Endothelial cell of umbilical vein (primary cell): ENCODE measurements around the gene C8A. TPM values are rescaled to one million over a fixed set of nuclear protein-coding genes. Genes with fewer than 3 reads are reported as not detected.
A peak's percentile ranks its signal among the peaks of the same experiment; 100 is the strongest.

Source experiments
- BruUV-seq: library from RNA; stranded (reverse); fragments of 400-500 nt; replicated peaks from 2 replicates; lab custom pipeline; 2021; lab: Mats Ljungman, UMichigan
- CTCF ChIA-PET: fragments of 300-600, 350-600 bp; sonication (Branson Sonifier 250); formaldehyde crosslinking; loops from one replicate; lab custom pipeline; 2021; ENCODE audit warnings: antibody characterized with exemption, inconsistent platforms; lab: Charles Lee
- POLR2A ChIA-PET: fragments of 300-600, 350-600 bp; sonication (Branson Sonifier 250); formaldehyde crosslinking; loops from one replicate; lab custom pipeline; 2021; ENCODE audit warnings: antibody characterized with exemption, inconsistent platforms; lab: Charles Lee
- DNase-seq: peaks from one replicate; pipeline ENCODE4 v3.0.0-alpha.2; 2011; ENCODE audit warnings: low read depth, low spot score
- FAIRE-seq: peaks from 2 replicates; lab custom pipeline; 2011; peaks lifted over from hg19 to GRCh38; lab: Jason Lieb, UNC
- H2AFZ ChIP-seq: 2 replicates; pipeline ENCODE4 v1.6.0; 2012; ENCODE audit warnings: low read depth, low read length, control low read depth, inconsistent platforms
- H3K27ac ChIP-seq: 2 replicates; pipeline ENCODE4 v1.5.1; 2011; ENCODE audit warnings: low read depth, mild to moderate bottlenecking, control low read depth, low read length, moderate library complexity; ENCODE audit not compliant: insufficient read depth
- H3K27me3 ChIP-seq, 2 experiments: 2 replicates each; pipeline versions ENCODE4 v1.6.0 to v1.6.1; 2011; ENCODE audit warnings: low read length in 2 of 2, mixed read lengths in 1 of 2; ENCODE audit not compliant: control insufficient read depth in 2 of 2, insufficient read depth in 2 of 2
- H3K36me3 ChIP-seq, 2 experiments: 2 replicates in 1 of 2; 3 replicates in 1 of 2; pipeline ENCODE4 v1.5.1; 2011; ENCODE audit warnings: low read length in 2 of 2, mild to moderate bottlenecking in 1 of 2, moderate library complexity in 1 of 2; ENCODE audit not compliant: control insufficient read depth in 2 of 2, insufficient read depth in 2 of 2; ENCODE audit errors: extremely low read depth in 1 of 2
- H3K4me1 ChIP-seq: 3 replicates; pipeline ENCODE4 v1.5.1; 2011; ENCODE audit warnings: mild to moderate bottlenecking, low read length; ENCODE audit not compliant: control insufficient read depth, insufficient read depth; ENCODE audit errors: extremely low read depth
- H3K4me2 ChIP-seq: 2 replicates; pipeline ENCODE4 v1.6.1; 2011; ENCODE audit warnings: low read length, control low read depth, mixed read lengths; ENCODE audit not compliant: insufficient read depth
- H3K4me3 ChIP-seq, 3 experiments: fragments of 200-600 bp in 1 of 3; sonication (generic), shearing (Covaris generic) in 1 of 3; replicated peaks in 1 of 3; 2 replicates each; pipeline ENCODE4 v1.5.1; 2011 to 2016; ENCODE audit warnings: control low read depth in 3 of 3, low read length in 3 of 3, mild to moderate bottlenecking in 2 of 3, inconsistent platforms in 1 of 3, low read depth in 1 of 3, moderate library complexity in 1 of 3; ENCODE audit not compliant: insufficient read depth in 1 of 3
- H3K79me2 ChIP-seq: 2 replicates; pipeline ENCODE4 v1.6.0; 2012; ENCODE audit warnings: low read length, inconsistent platforms; ENCODE audit not compliant: control insufficient read depth, insufficient read depth
- H3K9ac ChIP-seq: replicated peaks from 2 replicates; pipeline ENCODE3; 2011; ENCODE audit warnings: low read length, control low read depth; ENCODE audit not compliant: insufficient read depth; ENCODE audit errors: extremely low read depth
- H3K9me1 ChIP-seq: replicated peaks from 3 replicates; pipeline ENCODE4 v1.6.0; 2011; ENCODE audit warnings: mild to moderate bottlenecking, low read length; ENCODE audit not compliant: control insufficient read depth, insufficient read depth; ENCODE audit errors: extremely low read depth
- H3K9me3 ChIP-seq: replicated peaks from 2 replicates; pipeline ENCODE4 v1.5.1; 2012; ENCODE audit warnings: low read length, inconsistent platforms; ENCODE audit not compliant: control insufficient read depth, insufficient read depth
- H4K20me1 ChIP-seq: replicated peaks from 2 replicates; pipeline ENCODE3; 2011; ENCODE audit warnings: mild to moderate bottlenecking, low read length; ENCODE audit not compliant: control insufficient read depth, insufficient read depth; ENCODE audit errors: extremely low read depth
- EZH2 ChIP-seq: IDR thresholded peaks from 2 replicates; pipeline ENCODE4 v1.6.1; 2012; ENCODE audit warnings: borderline replicate concordance, low read depth, mild to moderate bottlenecking, moderate library complexity, low read length, inconsistent platforms; ENCODE audit not compliant: severe bottlenecking
- FOS ChIP-seq: IDR thresholded peaks from 2 replicates; pipeline ENCODE4 v1.6.1; 2011; ENCODE audit warnings: mild to moderate bottlenecking, low read length, moderate library complexity, borderline replicate concordance; ENCODE audit not compliant: insufficient read depth
- GATA2 ChIP-seq: IDR thresholded peaks from 2 replicates; pipeline ENCODE4 v1.7.0; 2011; ENCODE audit warnings: low read depth, mild to moderate bottlenecking, moderate library complexity, mixed read lengths, low read length; ENCODE audit not compliant: insufficient read length, insufficient read depth
- JUN ChIP-seq: IDR thresholded peaks from 2 replicates; pipeline ENCODE4 v1.6.1; 2011; ENCODE audit warnings: borderline replicate concordance, low read depth; ENCODE audit not compliant: insufficient read length, insufficient read depth
- MYC ChIP-seq: IDR thresholded peaks from one replicate; pipeline ENCODE4 v1.6.1; 2011; ENCODE audit warnings: mild to moderate bottlenecking, low read depth, low read length
- POLR2A ChIP-seq: IDR thresholded peaks from 2 replicates; pipeline ENCODE4 v1.6.1; 2012; ENCODE audit warnings: low read depth, mild to moderate bottlenecking, control low read depth, low read length
- POLR2AphosphoS5 ChIP-seq: IDR thresholded peaks from 2 replicates; pipeline ENCODE4 v1.6.1; 2012; ENCODE audit warnings: low read depth, mild to moderate bottlenecking, control low read depth, low read length, moderate library complexity; ENCODE audit not compliant: insufficient read depth
- dilution Hi-C: fragments of 300-500 bp; cut with MboI; formaldehyde crosslinking; loops from one replicate; pipeline ENCODE4 v1.15.0; 2019; ENCODE audit warnings: low sequenced_read_pairs; ENCODE audit not compliant: extremely low pct_ligation_motif_present
- intact Hi-C: fragments of 100-400 bp; cut with micrococcal nuclease; formaldehyde crosslinking; loops from one replicate; pipeline ENCODE4 v1.10.0; 2022
- polyA plus RNA-seq, 4 experiments: library from polyadenylated mRNA; depleted of rRNA in 3 of 4; stranded (reverse) in 3 of 4; unstranded in 1 of 4; fragments of >200 nt; gene quantifications; 2 replicates each; pipeline versions ENCODE4 v1.2.1 to v1.2.3, GENCODE V29; 2011 to 2012; ENCODE audit warnings: missing spikeins in 1 of 4
- total RNA-seq: library from RNA; stranded (reverse); gene quantifications from 2 replicates; pipeline ENCODE4 v1.2.3, GENCODE V29; 2021
- TF ChIP-seq, protein P1 (sequence below), 2 donors: IDR thresholded peaks; 1 replicate in 1 of 2; 2 replicates in 1 of 2; pipeline ENCODE4 v1.5.1; 2011; ENCODE audit warnings: low read length in 2 of 2, mild to moderate bottlenecking in 2 of 2, moderate library complexity in 2 of 2, control low read depth in 1 of 2, inconsistent platforms in 1 of 2, low read depth in 1 of 2; ENCODE audit not compliant: insufficient read depth in 1 of 2; ENCODE audit errors: extremely low read depth in 1 of 2
- TF ChIP-seq, protein P2 (sequence below): IDR thresholded peaks from 2 replicates; pipeline ENCODE4 v1.6.1; 2011; ENCODE audit not compliant: insufficient read depth, insufficient read length

The C8A gene
- total and polyA plus RNA-seq, 2 donors (not counting 3 experiments of a cell fraction or from before 2014, with no cell fraction given): not detected

DNA sequence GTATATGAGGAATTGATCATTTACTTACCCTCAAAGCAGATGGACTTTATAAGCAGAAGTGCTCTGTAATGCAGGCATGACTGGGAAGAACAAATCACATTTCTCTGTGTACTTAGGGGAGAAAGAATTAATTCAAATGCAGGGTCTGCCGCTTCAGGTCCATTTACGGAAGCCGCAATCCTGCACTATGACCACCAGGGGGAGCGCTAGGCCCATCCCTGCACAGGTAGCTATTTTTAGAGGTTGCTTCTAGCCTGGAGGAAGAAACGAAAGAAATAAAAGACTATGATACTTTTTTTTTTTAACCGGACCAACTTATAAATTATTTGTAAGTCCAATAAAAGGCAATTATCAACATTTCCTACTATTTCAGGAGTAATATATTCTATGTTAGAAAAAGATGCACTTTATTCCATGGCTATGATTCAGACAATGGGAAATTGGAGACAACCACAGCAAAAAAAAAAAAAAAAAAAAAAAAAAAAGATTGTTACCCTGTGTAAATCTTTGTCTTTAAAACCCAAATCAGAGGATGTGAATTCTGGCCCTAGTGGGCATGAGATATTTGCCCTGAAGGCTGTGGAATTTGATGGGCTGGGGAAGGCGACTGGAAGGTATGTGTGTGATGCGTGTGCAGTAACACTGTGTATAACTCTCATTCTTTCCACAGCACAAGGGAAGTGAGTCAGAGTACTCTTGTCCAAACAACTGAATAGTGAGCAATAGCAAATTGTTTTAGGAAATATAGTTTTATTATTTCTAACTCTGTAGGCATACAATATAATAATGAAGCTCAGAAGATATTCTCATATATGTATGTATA lies 22.5 kb upstream of the C8A start:
- H3K4me3 ChIP-seq: no peak overlapping the region

More for the DNA sequence above, 22.5 kb upstream of the C8A start:
- H3K9ac ChIP-seq: no peak overlapping the region
- H3K4me2 ChIP-seq: peak overlapping the region; percentile 59
- FAIRE-seq (peak; percentile 84), DNase-seq (peak; percentile 87)
- H3K9me1 ChIP-seq: no peaks in the 10 kb centered on the region
- no TSS peak for BruUV-seq
- intact Hi-C loops (loop anchor here (1.0 to 10.0 kb wide), 6 partner anchors 136 to 1821 kb away; partner anchors contain the start of gene OMA1), dilution Hi-C loops (no loop called here)
- H3K27ac ChIP-seq: peak overlapping the region; percentile 53
- CTCF ChIA-PET: interaction anchor here (0.6 to 1.9 kb wide), 16 partner anchors 9 to 1820 kb away, joined by 3 to 20 read pairs (median 5); partner anchors contain the start of gene OMA1
- peaks cover 9% of the 10 kb centered on the region for H3K4me1 ChIP-seq
- POLR2A ChIA-PET: no interaction called here
- H3K36me3 ChIP-seq: no peaks in the 10 kb centered on the region
- H2AFZ ChIP-seq: no peak overlapping the region
- H4K20me1 ChIP-seq: no peaks in the 10 kb centered on the region
- H3K27me3 ChIP-seq: no peaks in the 10 kb centered on the region
- TF ChIP-seq, protein P1, sequence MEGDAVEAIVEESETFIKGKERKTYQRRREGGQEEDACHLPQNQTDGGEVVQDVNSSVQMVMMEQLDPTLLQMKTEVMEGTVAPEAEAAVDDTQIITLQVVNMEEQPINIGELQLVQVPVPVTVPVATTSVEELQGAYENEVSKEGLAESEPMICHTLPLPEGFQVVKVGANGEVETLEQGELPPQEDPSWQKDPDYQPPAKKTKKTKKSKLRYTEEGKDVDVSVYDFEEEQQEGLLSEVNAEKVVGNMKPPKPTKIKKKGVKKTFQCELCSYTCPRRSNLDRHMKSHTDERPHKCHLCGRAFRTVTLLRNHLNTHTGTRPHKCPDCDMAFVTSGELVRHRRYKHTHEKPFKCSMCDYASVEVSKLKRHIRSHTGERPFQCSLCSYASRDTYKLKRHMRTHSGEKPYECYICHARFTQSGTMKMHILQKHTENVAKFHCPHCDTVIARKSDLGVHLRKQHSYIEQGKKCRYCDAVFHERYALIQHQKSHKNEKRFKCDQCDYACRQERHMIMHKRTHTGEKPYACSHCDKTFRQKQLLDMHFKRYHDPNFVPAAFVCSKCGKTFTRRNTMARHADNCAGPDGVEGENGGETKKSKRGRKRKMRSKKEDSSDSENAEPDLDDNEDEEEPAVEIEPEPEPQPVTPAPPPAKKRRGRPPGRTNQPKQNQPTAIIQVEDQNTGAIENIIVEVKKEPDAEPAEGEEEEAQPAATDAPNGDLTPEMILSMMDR (IDR thresholded peaks at IDR 0.05; ENCODE audit: extremely low read depth in 1 of 2, insufficient read depth in 1 of 2, low read depth in 1 of 2, low read length in 2 of 2): peak; percentile 86 to 93
- no peak for TF ChIP-seq GATA2
- no peak for TF ChIP-seq EZH2
- no peak for TF ChIP-seq POLR2A
- peak; percentile 81 for TF ChIP-seq FOS
- peak; percentile 24 for TF ChIP-seq POLR2AphosphoS5
- peak; percentile 95 for TF ChIP-seq JUN
- no peak for TF ChIP-seq MYC
- TF ChIP-seq, protein P2, sequence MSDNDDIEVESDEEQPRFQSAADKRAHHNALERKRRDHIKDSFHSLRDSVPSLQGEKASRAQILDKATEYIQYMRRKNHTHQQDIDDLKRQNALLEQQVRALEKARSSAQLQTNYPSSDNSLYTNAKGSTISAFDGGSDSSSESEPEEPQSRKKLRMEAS: no peak
- H3K79me2 ChIP-seq: no peaks in the 10 kb centered on the region
- no peaks in the 10 kb centered on the region for H3K9me3 ChIP-seq
